HCT116 (cell line): Measurements from ENCODE around the gene TNFSF10.

Source experiments
- ATF3 ChIP-seq: IDR thresholded peaks from 2 replicates; pipeline ENCODE4 v1.6.1; 2012
- CEBPB ChIP-seq: IDR thresholded peaks from 2 replicates; pipeline ENCODE4 v1.6.1; 2012; ENCODE audit warnings: low read depth
- CTCF ChIP-seq, 3 experiments: fragments of 200-600 bp in 1 of 3; sonication (generic) in 1 of 3; IDR thresholded peaks in 2 of 3; conservative IDR thresholded peaks in 1 of 3; 2 replicates each; pipeline ENCODE4 v1.5.1; 2012 to 2017; ENCODE audit warnings: low read depth in 2 of 3, low read length in 2 of 3, antibody characterized with exemption in 1 of 3, borderline replicate concordance in 1 of 3, control low read depth in 1 of 3, mild to moderate bottlenecking in 1 of 3, mixed read lengths in 1 of 3, mixed run types in 1 of 3, moderate library complexity in 1 of 3; ENCODE audit not compliant: insufficient read depth in 1 of 3
- EZH2 ChIP-seq: fragments of 200-600 bp; sonication (generic); IDR thresholded peaks from 2 replicates; pipeline ENCODE4 v1.6.1; 2017; ENCODE audit warnings: antibody characterized with exemption, mixed run types
- POLR2A ChIP-seq: IDR thresholded peaks from 2 replicates; pipeline ENCODE4 v1.7.0; 2011; ENCODE audit warnings: borderline replicate concordance; ENCODE audit not compliant: insufficient read depth, insufficient read length; ENCODE audit errors: extremely low read depth
- POLR2AphosphoS5 ChIP-seq: IDR thresholded peaks from 2 replicates; pipeline ENCODE4 v1.6.1; 2011; ENCODE audit warnings: mild to moderate bottlenecking, low read depth, low read length, moderate library complexity
- RAD21 ChIP-seq: IDR thresholded peaks from 2 replicates; pipeline ENCODE4 v1.6.1; 2012; ENCODE audit warnings: low read depth, mild to moderate bottlenecking
- REST ChIP-seq: IDR thresholded peaks from 2 replicates; pipeline ENCODE4 v1.6.1; 2012; ENCODE audit warnings: low read depth
- SIN3A ChIP-seq: IDR thresholded peaks from 2 replicates; pipeline ENCODE4 v1.6.1; 2012; ENCODE audit warnings: low read depth
- ZBTB33 ChIP-seq: IDR thresholded peaks from 2 replicates; pipeline ENCODE4 v1.6.1; 2011; ENCODE audit warnings: mild to moderate bottlenecking, low read length, moderate library complexity; ENCODE audit not compliant: insufficient replicate concordance; ENCODE audit errors: extremely low read depth
- ZNF274 ChIP-seq: fragments of 200-500 bp; sonication (Bioruptor generic); IDR thresholded peaks from 2 replicates; pipeline ENCODE4 v1.6.1; 2014; ENCODE audit warnings: mild to moderate bottlenecking, low read depth, low read length, inconsistent platforms

- no peak for TF ChIP-seq CTCF (IDR thresholded peaks at IDR 0.05 in 2 of 3, conservative IDR thresholded peaks at IDR 0.05 in 1 of 3; ENCODE audit: borderline replicate concordance in 1 of 3, insufficient read depth in 1 of 3, low read depth in 2 of 3, low read length in 2 of 3)
- TF ChIP-seq POLR2A = no peak
- no peak for TF ChIP-seq RAD21
- no peak for TF ChIP-seq EZH2
- no peak for TF ChIP-seq POLR2AphosphoS5
- no peak for TF ChIP-seq SIN3A
- no peak for TF ChIP-seq ATF3
- no peak for TF ChIP-seq REST
- TF ChIP-seq ZBTB33 = no peak
- TF ChIP-seq CEBPB = no peak
- TF ChIP-seq ZNF274 = no peak
Measured at GRCh38 chr3:172478116-172478515, 45.1 kb downstream of the TNFSF10 start.
